A673 (cell line): ENCODE measurements around the gene YTHDC2.

ENCODE experiments used
- CTCF ChIP-seq: fragments of 300-800, 200-600 bp; sonication (generic); conservative IDR thresholded peaks from 2 replicates; pipeline ENCODE4 v1.5.1; 2017; ENCODE audit warnings: low read depth, mild to moderate bottlenecking, antibody characterized with exemption, low read length, moderate library complexity, mixed read lengths
- EZH2 ChIP-seq: fragments of 200-600 bp; sonication (generic); IDR thresholded peaks from 2 replicates; pipeline ENCODE4 v1.6.1; 2017; ENCODE audit warnings: borderline replicate concordance, low read depth, mild to moderate bottlenecking, mixed read lengths, antibody characterized with exemption, low read length; ENCODE audit not compliant: poor library complexity, severe bottlenecking

- TF ChIP-seq CTCF (no peak), EZH2 (no peak)
These were observed 119.5 kb downstream of the YTHDC2 start for GRCh38 chr5:113632996-113633395.
